HG03432 (cell line): ENCODE data around the gene RPS6KA2.

Experiments
- ATAC-seq: cut with Tn5 transposase; IDR thresholded peaks from one replicate; pipeline ENCODE4 v1.9.1; 2021; ENCODE audit warnings: mild to moderate bottlenecking, moderate library complexity; ENCODE audit not compliant: unreplicated experiment

RPS6KA2 gene

GRCh38 chr6:166493427-166494100 is 133.5 kb downstream of the RPS6KA2 start:
- no peak for ATAC-seq

GRCh38 chr6:166492092-166492741 is 134.8 kb downstream of the RPS6KA2 start:
- no peak for ATAC-seq

GRCh38 chr6:166490671-166491500 is 136.2 kb downstream of the RPS6KA2 start:
- ATAC-seq = no peak

- no peak for ATAC-seq
These were observed 137.5 kb downstream of the RPS6KA2 start for GRCh38 chr6:166489301-166490155.

GRCh38 chr6:166488701-166489100 is 138.3 kb downstream of the RPS6KA2 start:
- ATAC-seq = no peak

- ATAC-seq = peak; percentile 94
These were observed 138.9 kb downstream of the RPS6KA2 start for GRCh38 chr6:166488076-166488685.

- no peak for ATAC-seq
These were observed 139.9 kb downstream of the RPS6KA2 start for GRCh38 chr6:166487148-166487547.

- ATAC-seq = no peak
These were observed 140.5 kb downstream of the RPS6KA2 start for GRCh38 chr6:166486536-166486880.

- no peak for ATAC-seq
These were observed 141.2 kb downstream of the RPS6KA2 start for GRCh38 chr6:166485651-166486535.

GRCh38 chr6:166484863-166485262 is 142.2 kb downstream of the RPS6KA2 start:
- no peak for ATAC-seq

GRCh38 chr6:166483573-166484250 is 143.3 kb downstream of the RPS6KA2 start:
- no peak for ATAC-seq

- no peak for ATAC-seq
These were observed 144.0 kb downstream of the RPS6KA2 start for GRCh38 chr6:166483026-166483425.

GRCh38 chr6:166478782-166479592 is 148.1 kb downstream of the RPS6KA2 start:
- no peak for ATAC-seq

- no peak for ATAC-seq
These were observed 149.2 kb downstream of the RPS6KA2 start for GRCh38 chr6:166477647-166478365.

- ATAC-seq = no peak
These were observed 150.3 kb downstream of the RPS6KA2 start for GRCh38 chr6:166476634-166477215.

- no peak for ATAC-seq
These were observed 150.9 kb downstream of the RPS6KA2 start for GRCh38 chr6:166476061-166476591.
